Adipocyte (in vitro differentiated cells): Measurements from ENCODE around the gene MARS2.
A peak's percentile ranks its signal among the peaks of the same experiment; 100 is the strongest.
"Not testable (repeated sequence)": the region's sequence is repeated elsewhere in the genome, so short reads cannot be mapped to it uniquely, and the experiment has no call there.

ENCODE experiments used
- DNase-seq: peaks from one replicate; pipeline ENCODE4 v3.0.0-alpha.2; 2015; ENCODE audit warnings: low read depth
- H3K27me3 ChIP-seq: replicated peaks from 2 replicates; pipeline ENCODE4 v1.7.0; 2013; ENCODE audit warnings: mild to moderate bottlenecking, low read length, moderate library complexity; ENCODE audit not compliant: control insufficient read depth, insufficient read depth
- H3K36me3 ChIP-seq: 2 replicates; pipeline ENCODE4 v1.7.0; 2013; ENCODE audit warnings: low read length, mild to moderate bottlenecking, moderate library complexity; ENCODE audit not compliant: control insufficient read depth, insufficient read depth, severe bottlenecking
- H3K4me1 ChIP-seq: 2 replicates; pipeline ENCODE4 v1.7.0; 2013; ENCODE audit warnings: mild to moderate bottlenecking, low read length, moderate library complexity; ENCODE audit not compliant: control insufficient read depth, insufficient read depth
- H3K4me3 ChIP-seq: 2 replicates; pipeline ENCODE4 v1.7.0; 2013; ENCODE audit warnings: mild to moderate bottlenecking, low read length, moderate library complexity
- H3K9ac ChIP-seq: 2 replicates; pipeline ENCODE4 v1.7.0; 2013; ENCODE audit warnings: mild to moderate bottlenecking, low read length, moderate library complexity
- H3K9me3 ChIP-seq: 2 replicates; pipeline ENCODE4 v1.7.0; 2013; ENCODE audit warnings: mild to moderate bottlenecking, low read length, moderate library complexity; ENCODE audit not compliant: control insufficient read depth

MARS2 gene

GRCh38 chr2:197706839-197707207 is 1.7 kb downstream of the MARS2 start:
- H3K36me3 ChIP-seq: peaks cover 3% of the 10 kb centered on the region
- peak; percentile 16 for DNase-seq
- no peaks in the 10 kb centered on the region for H3K9me3 ChIP-seq
- peak overlapping the region; percentile 98 for H3K4me3 ChIP-seq
- H3K27me3 ChIP-seq: no peaks in the 10 kb centered on the region
- peak overlapping the region; percentile 90 for H3K9ac ChIP-seq
- peaks cover 38% of the 10 kb centered on the region for H3K4me1 ChIP-seq

- H3K4me1 ChIP-seq: peaks cover 38% of the 10 kb centered on the region
- peaks cover 7% of the 10 kb centered on the region for H3K36me3 ChIP-seq
- H3K9ac ChIP-seq: peak overlapping the region; percentile 90
- H3K27me3 ChIP-seq: no peaks in the 10 kb centered on the region
- DNase-seq: peak; percentile 78
- peak overlapping the region; percentile 98 for H3K4me3 ChIP-seq
- no peaks in the 10 kb centered on the region for H3K9me3 ChIP-seq
These were observed 2.4 kb downstream of the MARS2 start for GRCh38 chr2:197707316-197708213.

GRCh38 chr2:197708331-197708730 is 3.2 kb downstream of the MARS2 start:
- no peaks in the 10 kb centered on the region for H3K9me3 ChIP-seq
- H3K27me3 ChIP-seq: no peaks in the 10 kb centered on the region
- H3K4me1 ChIP-seq: peaks cover 38% of the 10 kb centered on the region
- peaks cover 7% of the 10 kb centered on the region for H3K36me3 ChIP-seq
- H3K9ac ChIP-seq: peak overlapping the region; percentile 90
- peak overlapping the region; percentile 98 for H3K4me3 ChIP-seq
- peak; percentile 71 for DNase-seq

- Histone ChIP-seq H3K4me3 (peak overlapping the region; percentile 98), H3K4me1 (peaks cover 38% of the 10 kb centered on the region)
- not testable (repeated sequence) for H3K9ac ChIP-seq, H3K36me3 ChIP-seq, H3K27me3 ChIP-seq, H3K9me3 ChIP-seq, DNase-seq
These were observed 4.0 kb downstream of the MARS2 start for GRCh38 chr2:197709140-197709539.

GRCh38 chr2:197710424-197711042 is 5.4 kb downstream of the MARS2 start:
- no peak for DNase-seq
- Histone ChIP-seq H3K36me3 (peaks cover 7% of the 10 kb centered on the region), H3K9ac (no peak overlapping the region), H3K27me3 (no peaks in the 10 kb centered on the region), H3K4me1 (peaks cover 38% of the 10 kb centered on the region), H3K4me3 (no peak overlapping the region), H3K9me3 (no peaks in the 10 kb centered on the region)

- Histone ChIP-seq H3K9ac (no peak overlapping the region), H3K4me3 (no peak overlapping the region), H3K27me3 (no peaks in the 10 kb centered on the region), H3K36me3 (peaks cover 7% of the 10 kb centered on the region), H3K9me3 (no peaks in the 10 kb centered on the region), H3K4me1 (peaks cover 31% of the 10 kb centered on the region)
- DNase-seq: no peak
These were observed 6.4 kb downstream of the MARS2 start for GRCh38 chr2:197711578-197711977.

GRCh38 chr2:197713271-197713670 is 8.1 kb downstream of the MARS2 start:
- H3K27me3 ChIP-seq: no peaks in the 10 kb centered on the region
- no peak for DNase-seq
- H3K36me3 ChIP-seq: peaks cover 7% of the 10 kb centered on the region
- no peak overlapping the region for H3K4me3 ChIP-seq
- no peak overlapping the region for H3K9ac ChIP-seq
- peaks cover 14% of the 10 kb centered on the region for H3K4me1 ChIP-seq
- no peaks in the 10 kb centered on the region for H3K9me3 ChIP-seq

- no peak overlapping the region for H3K9ac ChIP-seq
- H3K27me3 ChIP-seq: no peaks in the 10 kb centered on the region
- DNase-seq: no peak
- no peak overlapping the region for H3K4me3 ChIP-seq
- no peaks in the 10 kb centered on the region for H3K9me3 ChIP-seq
- H3K36me3 ChIP-seq: no peaks in the 10 kb centered on the region
- no peaks in the 10 kb centered on the region for H3K4me1 ChIP-seq
These were observed 12.7 kb downstream of the MARS2 start for GRCh38 chr2:197717863-197718262.

- Histone ChIP-seq H3K4me3 (no peak overlapping the region), H3K9ac (no peak overlapping the region), H3K9me3 (no peaks in the 10 kb centered on the region), H3K4me1 (no peaks in the 10 kb centered on the region), H3K36me3 (no peaks in the 10 kb centered on the region), H3K27me3 (no peaks in the 10 kb centered on the region)
- no peak for DNase-seq
These were observed 21.8 kb downstream of the MARS2 start for GRCh38 chr2:197727011-197727410.

- not testable (repeated sequence) for H3K9ac ChIP-seq, H3K4me1 ChIP-seq, H3K27me3 ChIP-seq, H3K9me3 ChIP-seq, DNase-seq, H3K4me3 ChIP-seq, H3K36me3 ChIP-seq
These were observed 23.7 kb downstream of the MARS2 start for GRCh38 chr2:197728555-197729544.

- H3K36me3 ChIP-seq: no peaks in the 10 kb centered on the region
These were observed 35.0 kb downstream of the MARS2 start for GRCh38 chr2:197740200-197740599.

More at GRCh38 chr2:197740200-197740599, 35.0 kb downstream of the MARS2 start:
- no peak overlapping the region for H3K4me3 ChIP-seq
- no peak overlapping the region for H3K9ac ChIP-seq
- H3K9me3 ChIP-seq: no peaks in the 10 kb centered on the region
- no peaks in the 10 kb centered on the region for H3K27me3 ChIP-seq
- H3K4me1 ChIP-seq: peaks cover 8% of the 10 kb centered on the region
- DNase-seq: peak; percentile 4
